Measurements from ENCODE around the gene KCNK2.
"Not testable (repeated sequence)": the region's sequence is repeated elsewhere in the genome, so short reads cannot be mapped to it uniquely, and the experiment has no call there.

KCNK2 gene

GRCh38 chr1:215147024-215147423 is 64.5 kb downstream of the KCNK2 start:
- TF ChIP-seq CTCF (conservative IDR thresholded peaks at IDR 0.05) (no peak), ZFX (IDR thresholded peaks at IDR 0.05) (no peak)
- no peak overlapping the region for H3K27ac ChIP-seq

- no peak overlapping the region for H3K27ac ChIP-seq
- TF ChIP-seq CTCF (conservative IDR thresholded peaks at IDR 0.05) (no peak), ZFX (IDR thresholded peaks at IDR 0.05) (no peak)
Measured at GRCh38 chr1:215151841-215152549, 69.5 kb downstream of the KCNK2 start.

GRCh38 chr1:215156232-215156631 is 73.7 kb downstream of the KCNK2 start:
- TF ChIP-seq ZFX (IDR thresholded peaks at IDR 0.05) (no peak), CTCF (conservative IDR thresholded peaks at IDR 0.05) (no peak)
- no peak overlapping the region for H3K27ac ChIP-seq

- H3K27ac ChIP-seq = no peak overlapping the region
Measured at GRCh38 chr1:215160351-215160750, 77.8 kb downstream of the KCNK2 start.

GRCh38 chr1:215163144-215163543 is 80.6 kb downstream of the KCNK2 start:
- not testable (repeated sequence) for H3K27ac ChIP-seq

More at GRCh38 chr1:215160351-215160750, 77.8 kb downstream of the KCNK2 start:
- TF ChIP-seq CTCF (conservative IDR thresholded peaks at IDR 0.05) (no peak), ZFX (IDR thresholded peaks at IDR 0.05) (no peak)

GRCh38 chr1:215166886-215167285 is 84.3 kb downstream of the KCNK2 start:
- H3K27ac ChIP-seq = no peak overlapping the region
- TF ChIP-seq CTCF (conservative IDR thresholded peaks at IDR 0.05) = no peak
- TF ChIP-seq ZFX (IDR thresholded peaks at IDR 0.05) = no peak

GRCh38 chr1:215181518-215181917 is 99.0 kb downstream of the KCNK2 start:
- H3K27ac ChIP-seq = no peak overlapping the region
- TF ChIP-seq CTCF (conservative IDR thresholded peaks at IDR 0.05) (peak; percentile 31; the same call in 1 of the 2 replicates), ZFX (IDR thresholded peaks at IDR 0.05) (no peak)

GRCh38 chr1:215185067-215185620 is 102.6 kb downstream of the KCNK2 start:
- TF ChIP-seq ZFX (IDR thresholded peaks at IDR 0.05) = no peak
- no peak for TF ChIP-seq CTCF (conservative IDR thresholded peaks at IDR 0.05)
- no peak overlapping the region for H3K27ac ChIP-seq

Data from C4-2B (cell line).